Measurements from ENCODE around the gene HM13. TPM values are rescaled to one million over a fixed set of nuclear protein-coding genes. Genes with fewer than 3 reads are reported as not detected.
"Not testable (repeated sequence)": the region's sequence is repeated elsewhere in the genome, so short reads cannot be mapped to it uniquely, and the experiment has no call there.

Gene HM13
- total RNA-seq, 1 donor from 2014 or later: 39.2 TPM

DNA sequence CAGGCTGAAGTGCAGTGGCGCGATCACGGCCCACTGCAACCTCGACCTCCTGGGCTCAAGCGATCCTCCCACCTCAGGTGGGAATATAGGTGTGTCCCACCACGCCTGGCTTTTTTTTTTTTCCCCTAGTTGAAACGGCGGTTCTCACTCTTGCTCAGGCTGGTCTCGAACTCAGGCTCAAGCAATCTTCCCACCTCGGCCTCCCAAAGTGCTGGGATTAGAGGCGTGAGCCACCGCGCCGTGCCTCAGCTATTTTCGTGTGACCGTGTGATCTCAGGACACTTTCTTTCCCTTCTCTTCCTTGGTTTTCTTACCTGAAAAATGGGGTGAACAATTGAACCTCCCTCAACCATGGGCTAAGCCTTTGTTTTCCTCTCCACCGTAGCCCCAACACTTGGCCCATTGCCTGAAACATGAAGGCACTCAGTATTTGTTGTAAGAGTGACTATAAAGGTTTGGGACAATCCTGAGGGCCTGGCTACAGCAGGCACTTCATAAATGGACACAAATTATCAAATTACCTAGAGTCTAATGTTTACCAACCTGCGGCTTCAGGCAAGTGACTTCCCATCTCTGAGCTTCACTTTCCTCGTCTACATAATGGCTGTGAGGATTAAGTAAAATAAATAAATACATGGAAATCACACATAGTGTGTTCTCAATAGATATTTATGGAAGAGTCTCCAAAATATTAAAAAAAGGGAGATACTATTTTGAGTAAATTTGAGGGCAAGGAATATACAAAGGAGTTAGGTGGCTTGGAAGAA is 59.5 kb downstream of the HM13 start:
- no peak for ATAC-seq
- DNase-seq: no peak
- intact Hi-C loops (cut with micrococcal nuclease): no loop called here

DNA sequence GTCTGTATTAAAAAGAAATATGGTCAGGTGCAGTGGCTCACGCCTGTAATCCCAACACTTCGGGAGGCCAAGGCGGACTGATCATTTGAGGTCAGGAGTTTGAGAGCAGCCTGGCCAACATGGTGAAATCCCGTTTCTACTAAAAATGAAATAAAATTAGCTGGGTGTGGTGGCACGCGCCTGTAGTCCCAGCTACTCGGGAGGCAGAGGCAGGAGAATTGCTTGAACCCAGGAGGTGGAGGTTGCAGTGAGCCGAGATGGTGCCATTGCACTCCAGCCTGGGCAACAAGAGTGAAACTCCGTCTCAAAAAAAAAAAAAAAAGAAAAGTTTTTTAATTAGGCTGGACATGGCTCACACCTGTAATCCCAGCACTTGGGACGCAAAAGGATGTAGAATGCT is 60.7 kb downstream of the HM13 start:
- ATAC-seq; intact Hi-C loops (cut with micrococcal nuclease); DNase-seq: not testable (repeated sequence)

DNA sequence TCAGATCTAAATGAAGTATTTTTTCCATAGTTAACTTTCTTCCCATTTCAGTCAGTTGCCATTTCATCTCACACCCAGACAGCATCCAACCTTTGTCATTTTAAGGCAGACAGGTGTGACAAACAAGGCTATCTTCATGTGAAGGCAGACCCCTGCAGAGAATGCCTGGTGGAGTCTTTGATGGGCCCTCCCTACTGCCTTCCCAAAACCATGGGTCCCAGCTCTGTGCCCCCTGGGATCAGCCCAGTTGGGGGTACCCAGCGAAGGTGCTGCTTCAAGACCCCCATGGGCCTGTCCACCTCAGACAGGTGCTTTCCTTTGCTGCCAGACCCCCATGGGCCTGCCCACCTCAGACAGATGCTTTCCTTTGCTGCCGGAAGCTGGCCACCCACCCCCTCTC is 62.5 kb downstream of the HM13 start:
- intact Hi-C loops (cut with micrococcal nuclease): no loop called here
- DNase-seq: no peak
- no peak for ATAC-seq

DNA sequence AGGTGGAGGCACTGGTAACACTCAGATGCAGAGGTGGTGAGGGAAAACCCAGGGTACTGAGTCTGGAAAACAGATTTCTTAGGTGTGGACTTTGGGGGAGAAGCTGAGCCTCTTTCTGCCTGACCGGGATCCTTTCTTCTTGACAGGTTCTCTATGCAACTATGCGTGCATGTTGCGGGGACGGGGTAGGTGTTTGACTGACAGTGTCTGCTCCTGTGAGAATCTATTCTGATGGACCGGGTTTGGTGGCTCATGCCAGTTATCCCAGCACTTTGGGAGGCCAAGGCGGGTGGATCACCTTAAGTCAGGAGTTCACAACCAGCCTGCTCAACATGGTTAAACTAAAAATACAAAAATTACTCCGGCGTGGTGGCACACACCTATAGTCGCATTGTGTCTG is 63.0 kb downstream of the HM13 start:
- intact Hi-C loops (cut with micrococcal nuclease): no loop called here
- ATAC-seq (no peak), DNase-seq (no peak)

DNA sequence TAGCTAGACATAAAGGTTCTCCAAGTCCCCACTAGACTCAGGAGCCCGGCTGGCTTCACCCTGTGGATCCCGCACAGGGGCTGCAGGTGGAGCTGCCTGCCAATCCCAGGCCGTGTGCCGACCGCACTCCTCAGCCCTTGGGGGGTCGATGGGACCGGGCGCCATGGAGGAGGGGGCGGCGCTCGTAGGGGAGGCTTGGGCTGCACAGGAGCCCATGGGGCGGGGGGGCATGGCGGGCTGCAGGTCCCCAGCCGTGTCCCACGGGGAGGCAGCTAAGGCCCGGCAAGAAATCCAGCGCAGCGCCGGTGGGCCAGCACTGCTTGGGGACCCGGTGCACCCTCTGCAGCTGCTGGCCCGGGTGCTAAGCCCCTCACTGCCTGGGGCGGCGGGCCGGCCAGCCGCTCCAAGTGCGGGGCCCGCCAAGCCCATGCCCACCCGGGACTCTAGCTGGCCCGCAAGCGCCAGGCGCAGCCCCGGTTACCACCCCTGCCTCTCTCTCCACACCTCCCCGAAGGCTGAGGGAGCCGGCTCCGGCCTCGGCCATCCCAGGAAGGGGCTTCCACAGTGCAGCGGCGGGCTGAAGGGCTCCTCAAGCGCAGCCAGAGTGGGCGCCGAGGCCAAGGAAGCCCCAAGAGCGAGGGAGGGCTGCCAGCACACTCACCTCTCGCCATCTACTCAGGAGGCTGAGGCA is 64.4 kb downstream of the HM13 start:
- ATAC-seq (no peak), DNase-seq (no peak)
- intact Hi-C loops (cut with micrococcal nuclease): no loop called here

DNA sequence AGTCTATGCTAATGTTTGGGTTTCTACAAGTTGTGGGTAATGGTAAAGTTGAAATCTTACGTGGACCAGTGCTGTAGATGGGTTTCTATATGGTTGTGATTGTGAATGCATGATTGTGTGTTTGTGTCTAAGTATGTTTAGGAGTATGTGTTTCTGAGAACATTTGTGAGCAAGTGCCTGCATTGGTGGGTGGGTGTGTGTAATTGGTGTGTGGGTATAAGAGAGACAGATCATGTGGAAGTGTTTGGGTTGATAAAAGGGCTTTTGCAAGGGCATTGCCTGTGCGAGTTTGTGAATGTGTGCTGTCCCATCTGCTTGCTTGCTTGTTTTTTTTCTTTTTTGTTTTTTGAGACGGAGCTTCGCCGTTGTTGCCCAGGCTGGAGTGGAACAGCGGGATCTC is 65.0 kb downstream of the HM13 start:
- ATAC-seq (no peak), DNase-seq (no peak)
- intact Hi-C loops (cut with micrococcal nuclease): no loop called here

DNA sequence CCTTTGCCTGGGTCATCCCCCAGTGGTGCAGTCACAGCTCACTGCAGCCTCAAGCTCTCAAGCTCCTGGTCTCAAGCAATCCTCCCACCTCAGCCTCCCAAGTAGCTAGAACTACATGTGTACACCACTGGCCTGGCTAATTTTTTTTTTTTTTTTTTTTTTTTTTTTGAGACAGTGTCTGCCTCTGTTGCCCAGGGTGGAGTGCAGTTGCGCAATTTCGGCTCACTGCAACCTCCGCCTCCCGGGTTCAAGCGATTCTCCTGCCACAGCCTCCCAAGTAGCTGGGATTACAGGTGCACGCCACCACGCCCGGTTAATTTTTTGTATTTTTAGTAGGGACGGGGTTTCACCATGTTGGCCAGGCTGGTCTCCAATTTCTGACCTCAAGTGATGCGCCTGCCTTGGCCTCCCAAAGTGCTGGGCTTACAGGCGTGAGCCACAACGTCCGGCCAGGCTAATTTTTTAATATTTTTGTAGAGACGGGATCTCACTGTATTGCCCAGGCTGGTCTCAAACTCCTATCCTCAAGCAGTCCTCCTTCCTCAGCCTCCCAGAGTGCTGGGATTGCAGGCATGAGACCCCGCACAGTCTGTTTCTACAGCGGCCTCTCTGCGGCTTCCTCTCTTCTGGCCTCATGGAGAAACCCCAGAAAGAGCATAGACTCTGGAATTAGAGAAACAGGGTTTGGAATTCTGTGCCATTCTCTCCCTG is 65.9 kb downstream of the HM13 start:
- DNase-seq; intact Hi-C loops (cut with micrococcal nuclease): not testable (repeated sequence)

DNA sequence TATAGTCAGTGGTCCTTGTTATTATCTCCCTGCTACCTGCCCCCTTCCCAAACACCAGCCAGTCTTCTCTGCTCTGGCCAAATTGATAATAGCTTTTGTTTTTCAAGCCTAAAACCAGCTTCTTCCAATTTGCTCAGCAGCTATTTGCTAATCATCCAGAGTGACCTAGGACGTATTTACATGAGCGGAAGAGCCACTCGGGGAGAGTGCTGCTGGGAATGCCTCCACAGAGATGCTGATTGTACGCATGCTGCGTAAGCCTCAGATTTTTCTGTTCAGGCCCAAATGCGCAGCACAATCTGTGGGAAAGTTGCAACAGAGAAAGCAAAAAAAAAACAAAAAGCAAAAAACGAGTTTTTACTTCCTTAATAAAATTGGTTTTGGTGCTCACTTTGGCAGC is 66.5 kb downstream of the HM13 start:
- ATAC-seq: no peak
- no peak for DNase-seq
- intact Hi-C loops (cut with micrococcal nuclease): no loop called here

More for the DNA sequence above, 65.9 kb downstream of the HM13 start:
- ATAC-seq: not testable (repeated sequence)

DNA sequence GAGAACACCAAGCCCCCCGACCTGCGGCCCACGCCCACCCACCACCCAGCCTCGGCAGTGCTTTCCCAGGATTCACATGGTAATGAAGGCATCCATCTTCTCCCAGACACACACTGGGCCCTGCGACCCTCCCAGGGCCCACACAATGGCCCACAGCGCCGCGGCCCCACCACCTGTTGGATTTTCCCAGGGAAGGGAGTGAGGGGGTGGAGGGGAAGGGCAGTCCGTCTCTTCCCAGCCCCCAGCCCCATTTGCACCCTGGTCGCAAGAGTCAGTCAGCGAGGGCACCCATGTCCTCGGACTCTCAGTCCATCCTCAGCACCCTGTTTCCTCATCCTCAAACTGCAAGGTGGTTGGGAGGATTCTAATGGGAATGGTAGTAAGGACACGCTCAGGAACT is 67.1 kb downstream of the HM13 start:
- DNase-seq: no peak
- no peak for ATAC-seq
- intact Hi-C loops (cut with micrococcal nuclease): no loop called here

DNA sequence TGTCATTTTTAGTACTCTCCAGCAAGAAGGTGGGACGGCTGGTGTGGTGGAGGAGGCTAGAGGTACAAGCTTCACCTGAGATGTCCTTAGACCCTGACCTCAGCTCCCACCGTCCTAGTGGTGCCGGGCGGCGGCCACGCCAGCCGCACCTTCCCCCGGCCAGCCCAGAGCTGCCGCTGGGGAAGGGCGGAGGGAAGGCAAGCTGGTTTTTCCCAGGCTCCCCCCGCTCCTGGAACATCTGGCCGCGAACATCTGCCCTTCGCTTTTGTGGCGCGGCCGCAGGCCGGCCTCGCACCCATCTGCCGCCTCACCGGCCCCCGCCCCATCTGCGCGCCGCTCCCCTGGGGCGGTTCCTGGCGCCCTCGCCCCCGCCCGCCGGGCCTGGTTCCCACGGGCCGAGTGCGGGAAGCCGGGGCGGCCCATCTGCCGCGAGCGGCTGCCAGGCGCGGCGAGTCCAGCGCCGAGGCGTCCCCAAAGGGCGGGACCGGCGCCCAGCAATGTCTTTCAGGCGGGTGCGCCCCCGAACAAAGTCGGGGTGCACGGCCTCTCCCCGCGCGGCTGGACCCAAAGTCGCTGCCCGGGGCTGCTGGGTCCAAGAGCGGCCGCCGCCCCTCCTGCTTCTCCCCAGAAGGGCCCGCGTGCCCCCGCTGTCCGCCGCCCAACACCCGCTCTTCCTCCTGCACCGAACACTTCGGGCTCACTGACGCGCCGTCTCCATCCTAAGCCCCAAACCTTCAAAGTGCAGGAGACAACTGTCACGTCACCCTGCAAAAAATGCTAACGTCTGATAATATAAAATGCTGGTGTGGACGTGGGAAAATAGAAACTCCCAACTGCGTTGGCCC is 73.5 kb downstream of the HM13 start:
- intact Hi-C loops (cut with micrococcal nuclease): no loop called here
- DNase-seq (peak; percentile 78), ATAC-seq (peak; percentile 94)

DNA sequence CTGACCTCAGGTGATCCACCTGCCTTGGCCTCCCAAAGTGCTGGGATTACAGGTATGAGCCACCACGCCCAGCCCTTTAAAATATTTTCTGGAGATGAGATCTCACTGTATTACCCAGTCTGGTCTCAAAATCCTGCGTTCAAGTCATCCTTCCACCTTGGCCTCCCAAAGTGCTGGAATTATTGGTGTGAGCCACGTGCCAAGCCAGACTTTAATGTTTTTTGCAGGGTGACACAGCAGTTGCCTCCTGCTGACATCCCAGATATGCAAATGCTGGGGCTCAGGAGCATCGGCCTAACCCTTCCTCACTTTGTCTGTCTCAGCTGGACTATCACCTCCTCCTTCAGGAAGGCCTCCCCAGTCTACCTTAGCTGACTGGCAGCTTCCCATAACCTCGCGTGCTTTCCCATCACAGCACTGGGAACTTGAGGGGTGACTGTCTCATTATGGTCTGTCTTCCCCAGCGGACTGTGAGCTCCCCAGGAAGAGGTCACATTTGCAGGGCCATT is 76.5 kb downstream of the HM13 start:
- ATAC-seq (no peak), DNase-seq (no peak)
- intact Hi-C loops (cut with micrococcal nuclease): no loop called here

DNA sequence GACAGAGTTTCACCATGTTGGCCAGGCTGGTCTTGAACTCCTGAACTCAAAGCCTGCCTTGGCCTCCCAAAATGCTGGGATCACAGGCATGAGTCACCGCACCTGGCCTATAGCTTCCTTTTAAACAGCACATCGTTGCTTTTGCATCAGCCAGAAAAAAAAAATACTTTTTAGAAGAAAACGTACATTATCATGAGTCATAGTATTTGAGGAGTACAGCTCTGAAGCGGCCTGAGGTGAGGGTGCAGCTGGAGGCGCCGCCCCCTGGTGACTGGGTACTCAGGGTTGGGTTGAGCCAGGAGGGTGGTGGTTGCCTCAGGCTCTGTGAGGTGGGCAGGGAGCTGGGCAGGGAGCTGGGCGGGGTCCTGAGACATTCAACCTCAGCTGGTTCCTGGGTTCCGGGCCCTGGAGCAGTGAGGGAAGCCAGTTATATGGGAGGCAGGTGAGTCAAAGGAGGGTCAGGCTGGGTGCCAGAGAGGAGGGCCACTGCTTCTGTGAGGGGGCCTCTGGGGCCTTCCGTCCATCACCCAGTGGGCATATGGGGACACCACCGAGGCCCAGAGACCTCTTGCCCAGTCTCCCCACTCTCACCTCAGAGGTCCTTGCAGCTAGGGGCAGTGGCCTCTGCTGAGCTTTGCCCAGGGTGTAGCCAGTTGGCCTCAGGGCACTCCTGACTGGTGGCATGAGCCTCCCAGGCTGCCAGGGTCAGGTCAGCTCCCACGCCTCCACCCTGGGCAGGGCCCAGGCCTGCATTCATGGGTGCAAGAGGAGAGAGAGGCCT is 79.2 kb downstream of the HM13 start:
- intact Hi-C loops (cut with micrococcal nuclease): no loop called here
- ATAC-seq (no peak), DNase-seq (no peak)

DNA sequence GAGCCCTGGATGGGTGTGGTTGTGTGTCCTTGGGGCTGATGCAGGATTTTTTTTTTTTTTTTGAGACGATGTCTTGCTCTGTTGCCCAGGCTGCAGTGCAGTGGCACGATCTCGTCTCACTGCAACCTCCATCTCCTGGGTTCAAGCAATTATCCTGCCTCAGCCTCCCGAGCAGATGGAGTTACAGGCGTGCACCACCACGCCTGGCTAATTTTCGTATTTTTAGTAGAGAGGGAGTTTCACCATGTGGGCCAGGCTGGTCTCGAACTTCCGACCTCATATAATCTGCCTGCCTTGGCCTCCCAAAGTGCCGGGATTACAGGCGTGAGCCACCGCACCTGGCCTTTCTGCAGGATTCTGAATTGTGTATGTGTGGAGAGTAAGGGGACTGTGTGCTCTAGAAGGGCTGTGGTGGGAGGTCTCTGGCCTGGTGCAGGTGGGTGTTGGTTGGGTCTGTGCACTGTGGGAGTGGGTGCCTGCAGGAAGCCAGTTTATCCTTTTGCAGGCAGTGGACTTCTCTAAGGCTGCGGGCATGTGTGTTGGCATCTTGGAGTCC is 79.8 kb downstream of the HM13 start:
- ATAC-seq (no peak), DNase-seq (no peak)
- intact Hi-C loops (cut with micrococcal nuclease): no loop called here

DNA sequence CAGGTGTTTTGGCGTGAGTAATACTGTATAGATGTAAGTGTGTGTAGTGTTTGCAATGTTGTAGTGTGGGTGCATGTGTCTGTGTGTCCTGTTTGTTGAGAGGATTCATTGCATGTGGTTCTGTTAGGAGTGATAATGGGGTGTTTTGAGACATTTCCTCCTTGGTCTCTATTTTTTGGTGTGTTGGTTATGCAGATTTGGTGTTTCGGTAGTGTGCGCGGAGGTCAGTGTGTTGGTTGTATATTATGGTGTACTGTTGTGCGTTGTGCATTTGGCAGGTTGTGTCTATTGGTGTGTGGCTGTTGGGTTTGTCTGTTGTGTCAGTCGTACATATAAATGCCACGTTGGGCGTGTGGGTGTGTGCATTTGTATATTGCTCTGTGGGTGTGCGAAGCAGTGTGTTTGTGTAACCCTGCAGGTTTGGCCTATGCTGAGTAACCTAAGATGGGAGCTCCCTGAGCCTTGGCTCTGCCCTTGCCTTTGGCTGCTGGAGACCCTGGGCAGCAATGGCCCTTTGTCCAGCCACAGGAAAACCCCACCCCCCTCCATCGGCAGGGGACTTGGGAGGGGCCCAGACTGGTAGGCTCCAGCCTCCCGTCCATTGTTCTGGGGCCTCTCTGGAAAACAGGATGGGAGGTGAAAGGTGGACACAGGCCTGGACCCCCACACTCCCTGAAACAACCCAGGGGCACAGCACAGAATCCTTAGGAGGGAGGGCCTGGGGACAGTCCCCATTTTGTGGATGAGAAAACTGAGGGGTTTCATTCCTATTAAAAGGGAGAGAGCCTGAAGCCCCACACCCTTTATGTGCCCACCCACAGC is 80.5 kb downstream of the HM13 start:
- intact Hi-C loops (cut with micrococcal nuclease): no loop called here
- DNase-seq: peak; percentile 55

DNA sequence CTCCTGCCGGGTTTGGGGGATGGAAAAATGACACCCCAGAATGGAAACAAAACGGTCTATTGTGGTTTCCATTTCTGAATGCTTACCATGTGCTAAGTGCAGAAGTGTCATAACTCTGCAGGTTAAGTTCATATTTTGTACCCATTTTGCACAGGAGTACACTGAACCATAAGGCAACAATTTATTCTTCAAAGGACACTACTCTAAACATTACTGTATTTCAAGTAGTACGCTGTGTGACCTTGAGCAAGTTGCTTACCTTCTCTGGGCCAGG is 81.1 kb downstream of the HM13 start:
- ATAC-seq (no peak), DNase-seq (no peak)
- intact Hi-C loops (cut with micrococcal nuclease): no loop called here

More for the DNA sequence above, 80.5 kb downstream of the HM13 start:
- ATAC-seq: peak; percentile 60

DNA sequence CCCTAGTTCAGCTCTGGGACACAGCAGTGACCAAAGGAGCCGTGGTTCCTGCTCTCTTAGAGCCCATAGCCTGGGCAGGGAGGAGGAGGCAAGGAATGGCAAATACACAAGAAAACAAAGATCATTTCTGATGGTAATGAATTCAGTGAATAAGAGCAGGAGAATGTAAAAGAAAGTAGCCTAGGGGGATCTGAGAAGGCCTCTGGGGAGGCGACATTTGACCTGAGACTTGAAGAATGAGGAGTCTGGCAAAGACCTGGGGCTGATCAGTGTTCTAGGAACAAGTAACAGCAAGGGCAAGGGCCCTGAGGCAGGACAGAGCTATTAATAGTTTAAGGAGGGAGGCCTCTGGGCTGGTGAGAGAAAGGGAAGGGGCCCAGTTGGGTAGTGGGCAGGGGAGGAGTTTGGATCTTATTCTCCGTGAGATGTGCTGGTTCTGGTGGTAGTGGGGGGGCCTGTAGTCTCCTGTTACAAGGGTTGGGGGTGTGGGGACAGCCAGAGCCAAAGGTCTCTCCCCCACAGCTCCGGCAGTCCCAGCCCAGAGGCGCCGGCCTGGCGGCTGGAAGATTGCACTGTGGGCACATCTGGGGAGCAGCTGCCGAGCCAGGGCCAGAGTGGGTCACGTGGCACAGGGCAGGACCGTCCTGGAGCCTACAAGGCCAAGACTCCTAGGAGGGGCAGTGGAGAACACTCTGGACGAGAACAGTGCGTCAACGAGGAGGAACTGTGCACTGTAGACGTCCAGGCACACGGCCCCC is 81.6 kb downstream of the HM13 start:
- intact Hi-C loops (cut with micrococcal nuclease): no loop called here
- ATAC-seq (peak; percentile 94), DNase-seq (peak; percentile 89)

DNA sequence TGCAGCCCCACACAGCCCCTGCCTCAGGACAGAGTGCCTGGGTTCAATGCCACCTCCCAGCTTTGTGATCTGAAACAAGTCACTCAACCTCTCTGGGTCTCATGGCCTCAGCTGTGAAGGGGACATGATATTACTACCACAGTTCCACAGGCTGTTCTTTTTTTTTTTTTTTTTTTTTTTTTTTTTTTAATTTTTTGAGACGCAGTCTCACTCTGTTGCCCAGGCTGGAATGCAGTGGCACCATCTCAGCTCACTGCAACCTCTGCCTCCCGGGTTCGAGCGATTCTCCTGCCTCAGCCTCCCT is 82.1 kb downstream of the HM13 start:
- ATAC-seq; DNase-seq; intact Hi-C loops (cut with micrococcal nuclease): not testable (repeated sequence)
